Measurements from ENCODE around the gene CHRNB2. TPM values are rescaled to one million over a fixed set of nuclear protein-coding genes. Genes with fewer than 3 reads are reported as not detected.

Gene CHRNB2
- total and polyA plus RNA-seq, 9 of the 15 experiments (the other 6 are each of a cell fraction or from before 2014, with no cell fraction given) = 0.01 TPM; not detected in 8

DNA sequence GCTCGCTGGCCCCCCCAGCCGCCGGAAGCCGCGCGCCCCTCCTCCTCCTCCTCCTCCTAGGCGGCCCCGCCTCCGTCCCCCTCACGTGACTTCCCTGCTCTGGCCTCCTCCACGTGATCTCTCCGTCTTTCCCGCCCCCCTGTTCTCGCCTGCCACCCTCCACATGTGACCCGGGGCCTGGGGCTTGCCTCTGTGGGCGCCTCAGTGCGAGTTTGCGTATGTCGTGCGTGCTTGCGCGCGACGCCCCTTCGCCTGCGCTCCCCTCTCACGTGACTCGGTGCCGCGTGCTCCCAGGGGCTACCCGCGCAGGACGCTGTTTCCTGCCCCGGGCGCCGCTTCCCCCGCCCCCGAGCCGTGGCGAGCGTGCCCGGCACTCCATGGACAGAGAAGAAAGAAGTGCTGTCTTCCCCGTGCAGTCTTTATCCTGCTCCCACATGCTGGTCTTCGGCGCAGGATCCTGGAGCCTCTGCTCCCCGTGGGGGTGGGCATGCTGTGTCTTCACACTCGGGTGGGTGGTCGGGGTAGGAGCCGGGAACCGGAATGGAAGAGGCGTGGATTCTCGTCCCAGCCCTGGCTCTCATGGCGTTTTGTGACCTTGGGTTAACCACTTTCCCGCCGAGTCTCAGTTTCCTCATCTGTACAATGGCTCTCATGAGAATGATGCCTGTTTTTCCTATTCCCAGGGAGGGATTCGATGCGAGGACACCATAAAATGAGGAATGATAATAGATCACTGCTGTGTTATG lies 8.7 kb upstream of the CHRNB2 start (continued):
- TF ChIP-seq, protein P1, sequence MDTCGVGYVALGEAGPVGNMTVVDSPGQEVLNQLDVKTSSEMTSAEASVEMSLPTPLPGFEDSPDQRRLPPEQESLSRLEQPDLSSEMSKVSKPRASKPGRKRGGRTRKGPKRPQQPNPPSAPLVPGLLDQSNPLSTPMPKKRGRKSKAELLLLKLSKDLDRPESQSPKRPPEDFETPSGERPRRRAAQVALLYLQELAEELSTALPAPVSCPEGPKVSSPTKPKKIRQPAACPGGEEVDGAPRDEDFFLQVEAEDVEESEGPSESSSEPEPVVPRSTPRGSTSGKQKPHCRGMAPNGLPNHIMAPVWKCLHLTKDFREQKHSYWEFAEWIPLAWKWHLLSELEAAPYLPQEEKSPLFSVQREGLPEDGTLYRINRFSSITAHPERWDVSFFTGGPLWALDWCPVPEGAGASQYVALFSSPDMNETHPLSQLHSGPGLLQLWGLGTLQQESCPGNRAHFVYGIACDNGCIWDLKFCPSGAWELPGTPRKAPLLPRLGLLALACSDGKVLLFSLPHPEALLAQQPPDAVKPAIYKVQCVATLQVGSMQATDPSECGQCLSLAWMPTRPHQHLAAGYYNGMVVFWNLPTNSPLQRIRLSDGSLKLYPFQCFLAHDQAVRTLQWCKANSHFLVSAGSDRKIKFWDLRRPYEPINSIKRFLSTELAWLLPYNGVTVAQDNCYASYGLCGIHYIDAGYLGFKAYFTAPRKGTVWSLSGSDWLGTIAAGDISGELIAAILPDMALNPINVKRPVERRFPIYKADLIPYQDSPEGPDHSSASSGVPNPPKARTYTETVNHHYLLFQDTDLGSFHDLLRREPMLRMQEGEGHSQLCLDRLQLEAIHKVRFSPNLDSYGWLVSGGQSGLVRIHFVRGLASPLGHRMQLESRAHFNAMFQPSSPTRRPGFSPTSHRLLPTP (IDR thresholded peaks at IDR 0.05; ENCODE audit: borderline replicate concordance, extremely low read depth, insufficient read length) = no peak
- TF ChIP-seq, protein P2, sequence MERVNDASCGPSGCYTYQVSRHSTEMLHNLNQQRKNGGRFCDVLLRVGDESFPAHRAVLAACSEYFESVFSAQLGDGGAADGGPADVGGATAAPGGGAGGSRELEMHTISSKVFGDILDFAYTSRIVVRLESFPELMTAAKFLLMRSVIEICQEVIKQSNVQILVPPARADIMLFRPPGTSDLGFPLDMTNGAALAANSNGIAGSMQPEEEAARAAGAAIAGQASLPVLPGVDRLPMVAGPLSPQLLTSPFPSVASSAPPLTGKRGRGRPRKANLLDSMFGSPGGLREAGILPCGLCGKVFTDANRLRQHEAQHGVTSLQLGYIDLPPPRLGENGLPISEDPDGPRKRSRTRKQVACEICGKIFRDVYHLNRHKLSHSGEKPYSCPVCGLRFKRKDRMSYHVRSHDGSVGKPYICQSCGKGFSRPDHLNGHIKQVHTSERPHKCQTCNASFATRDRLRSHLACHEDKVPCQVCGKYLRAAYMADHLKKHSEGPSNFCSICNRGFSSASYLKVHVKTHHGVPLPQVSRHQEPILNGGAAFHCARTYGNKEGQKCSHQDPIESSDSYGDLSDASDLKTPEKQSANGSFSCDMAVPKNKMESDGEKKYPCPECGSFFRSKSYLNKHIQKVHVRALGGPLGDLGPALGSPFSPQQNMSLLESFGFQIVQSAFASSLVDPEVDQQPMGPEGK (CRISPR knock-in tag; IDR thresholded peaks at IDR 0.05; ENCODE audit: borderline replicate concordance) = no peak
- TF ChIP-seq SETDB1 (IDR thresholded peaks at IDR 0.05; ENCODE audit: low read length) = no peak
- TF ChIP-seq HMG20A (CRISPR knock-in tag; conservative IDR thresholded peaks at IDR 0.05) = no peak
- TF ChIP-seq YY1 (IDR thresholded peaks at IDR 0.05; ENCODE audit: borderline replicate concordance in 1 of 3, control insufficient read depth in 1 of 3, extremely low read depth in 1 of 3, insufficient read depth in 3 of 3, insufficient read length in 1 of 3, insufficient replicate concordance in 2 of 3, low read depth in 1 of 3, low read length in 2 of 3) = no peak
- TF ChIP-seq HEY1 (CRISPR knock-in tag; IDR thresholded peaks at IDR 0.05; ENCODE audit: borderline replicate concordance) = 0 out of 2 replicates have a peak, but pooled peaks have one; percentile 21
- no peak for TF ChIP-seq ZNF41 (CRISPR knock-in tag; conservative IDR thresholded peaks at IDR 0.05)
- TF ChIP-seq, protein P3, sequence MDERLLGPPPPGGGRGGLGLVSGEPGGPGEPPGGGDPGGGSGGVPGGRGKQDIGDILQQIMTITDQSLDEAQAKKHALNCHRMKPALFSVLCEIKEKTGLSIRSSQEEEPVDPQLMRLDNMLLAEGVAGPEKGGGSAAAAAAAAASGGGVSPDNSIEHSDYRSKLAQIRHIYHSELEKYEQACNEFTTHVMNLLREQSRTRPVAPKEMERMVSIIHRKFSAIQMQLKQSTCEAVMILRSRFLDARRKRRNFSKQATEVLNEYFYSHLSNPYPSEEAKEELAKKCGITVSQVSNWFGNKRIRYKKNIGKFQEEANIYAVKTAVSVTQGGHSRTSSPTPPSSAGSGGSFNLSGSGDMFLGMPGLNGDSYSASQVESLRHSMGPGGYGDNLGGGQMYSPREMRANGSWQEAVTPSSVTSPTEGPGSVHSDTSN (CRISPR knock-in tag; IDR thresholded peaks at IDR 0.05; ENCODE audit: low read depth) = no peak
- TF ChIP-seq, protein P3 (tag; conservative IDR thresholded peaks at IDR 0.05; ENCODE audit: low read depth) = no peak
- no peak for TF ChIP-seq NFRKB (IDR thresholded peaks at IDR 0.05; ENCODE audit: low read depth)
- TF ChIP-seq TEAD4 (IDR thresholded peaks at IDR 0.05; ENCODE audit: low read length) = peak; percentile 27; the same call in 1 of the 2 replicates
- TF ChIP-seq TEAD4 (CRISPR knock-in tag; IDR thresholded peaks at IDR 0.05; ENCODE audit: borderline replicate concordance) = peak; percentile 39; the same call in 1 of the 2 replicates
- no peak for TF ChIP-seq NR2F6 (CRISPR knock-in tag; IDR thresholded peaks at IDR 0.05)
- TF ChIP-seq CCNT2 (IDR thresholded peaks at IDR 0.05; ENCODE audit: borderline replicate concordance, extremely low read depth, insufficient read length, low read depth, low read length) = peak; percentile 30
- TF ChIP-seq U2AF1 (optimal IDR thresholded peaks at IDR 0.05; ENCODE audit: low read depth, low read length) = no peak
- TF ChIP-seq RFX1 (IDR thresholded peaks at IDR 0.05) = no peak
- no peak for TF ChIP-seq HOXB6 (CRISPR knock-in tag; IDR thresholded peaks at IDR 0.05; ENCODE audit: borderline replicate concordance)
- no peak for TF ChIP-seq KLF10 (CRISPR knock-in tag; IDR thresholded peaks at IDR 0.05)
- TF ChIP-seq ZNF785 (CRISPR knock-in tag; IDR thresholded peaks at IDR 0.05) = no peak
